Measurements from ENCODE around the gene MAP1B.

Gene MAP1B

GRCh38 chr5:72231991-72232703 is 124.9 kb downstream of the MAP1B start:
- DNase-seq: no peak

- DNase-seq: no peak
These were observed 125.6 kb downstream of the MAP1B start for GRCh38 chr5:72232838-72233237.

- DNase-seq: no peak
These were observed 126.6 kb downstream of the MAP1B start for GRCh38 chr5:72233835-72234234.

GRCh38 chr5:72234265-72234700 is 127.0 kb downstream of the MAP1B start:
- DNase-seq: no peak

- DNase-seq: no peak
These were observed 127.6 kb downstream of the MAP1B start for GRCh38 chr5:72234868-72235267.

- DNase-seq: no peak
These were observed 128.4 kb downstream of the MAP1B start for GRCh38 chr5:72235725-72236124.

GRCh38 chr5:72237415-72237814 is 130.1 kb downstream of the MAP1B start:
- DNase-seq: no peak

GRCh38 chr5:72237879-72238278 is 130.6 kb downstream of the MAP1B start:
- DNase-seq: no peak

- no peak for DNase-seq
These were observed 131.6 kb downstream of the MAP1B start for GRCh38 chr5:72238712-72239445.

- DNase-seq: no peak
These were observed 134.2 kb downstream of the MAP1B start for GRCh38 chr5:72241346-72242003.

GRCh38 chr5:72242796-72243475 is 135.7 kb downstream of the MAP1B start:
- no peak for DNase-seq

- no peak for DNase-seq
These were observed 136.4 kb downstream of the MAP1B start for GRCh38 chr5:72243706-72244105.

- peak; percentile 25 for DNase-seq
These were observed 137.6 kb downstream of the MAP1B start for GRCh38 chr5:72244862-72245371.

GRCh38 chr5:72245546-72245945 is 138.3 kb downstream of the MAP1B start:
- DNase-seq: no peak

- no peak for DNase-seq
These were observed 138.8 kb downstream of the MAP1B start for GRCh38 chr5:72245951-72246532.

GRCh38 chr5:72246954-72247442 is 139.7 kb downstream of the MAP1B start:
- DNase-seq: no peak

GRCh38 chr5:72248410-72248981 is 141.2 kb downstream of the MAP1B start:
- DNase-seq: no peak

GRCh38 chr5:72251386-72251785 is 144.1 kb downstream of the MAP1B start:
- DNase-seq: no peak

GRCh38 chr5:72252008-72252407 is 144.7 kb downstream of the MAP1B start:
- DNase-seq: no peak

GRCh38 chr5:72252574-72253155 is 145.4 kb downstream of the MAP1B start:
- DNase-seq: no peak

- DNase-seq: peak; percentile 42
These were observed 148.0 kb downstream of the MAP1B start for GRCh38 chr5:72255237-72255636.

- DNase-seq: no peak
These were observed 148.4 kb downstream of the MAP1B start for GRCh38 chr5:72255670-72256069.
